Measurements from ENCODE around the gene ROR2.

GRCh38 chr9:91725651-91726050, 224.4 kb downstream of the ROR2 start:
- TF ChIP-seq EP300 (IDR thresholded peaks at IDR 0.05; ENCODE audit: borderline replicate concordance): no peak
- no peak for TF ChIP-seq EGR1 (IDR thresholded peaks at IDR 0.05)
- TF ChIP-seq TEAD4 (IDR thresholded peaks at IDR 0.05): no peak
- TF ChIP-seq TAF1 (IDR thresholded peaks at IDR 0.05; ENCODE audit: low read depth): no peak
- no peak for TF ChIP-seq TCF12 (IDR thresholded peaks at IDR 0.05; ENCODE audit: low read depth)
- no peak for TF ChIP-seq CREB1 (IDR thresholded peaks at IDR 0.05; ENCODE audit: low read depth)

All from Ishikawa (cell line).